Ovary (tissue), 3 donors: Measurements from ENCODE around the gene CRMP1.

Source experiments
- CTCF ChIP-seq, 3 donors: fragments of 450-650 bp in 2 of 3; fragments of 200-600 bp in 1 of 3; IDR thresholded peaks; one replicate each; pipeline versions ENCODE4 v1.5.1 to v1.8.0; 2016 to 2022; ENCODE audit warnings: antibody characterized with exemption in 3 of 3, mild to moderate bottlenecking in 1 of 3
- POLR2A ChIP-seq: fragments of 450-650 bp; IDR thresholded peaks from one replicate; pipeline ENCODE4 v1.6.1; 2017; ENCODE audit warnings: antibody characterized with exemption, mild to moderate bottlenecking, moderate library complexity
- donor health status: DM: no; HTN: no; CAD: no.

- no peak for TF ChIP-seq CTCF (IDR thresholded peaks at IDR 0.05)
- no peak for TF ChIP-seq POLR2A
These were observed 12.8 kb upstream of the CRMP1 start for GRCh38 chr4:5905714-5906113.
